ENCODE results near the gene FLT3. TPM values are rescaled to one million over a fixed set of nuclear protein-coding genes. Genes with fewer than 3 reads are reported as not detected.

Gene FLT3
- total and polyA plus RNA-seq, 10 of the 15 experiments (the other 5 are each of a cell fraction or from before 2014, with no cell fraction given) = 0.04 to 0.19 (median 0.11) TPM; not detected in 1

DNA sequence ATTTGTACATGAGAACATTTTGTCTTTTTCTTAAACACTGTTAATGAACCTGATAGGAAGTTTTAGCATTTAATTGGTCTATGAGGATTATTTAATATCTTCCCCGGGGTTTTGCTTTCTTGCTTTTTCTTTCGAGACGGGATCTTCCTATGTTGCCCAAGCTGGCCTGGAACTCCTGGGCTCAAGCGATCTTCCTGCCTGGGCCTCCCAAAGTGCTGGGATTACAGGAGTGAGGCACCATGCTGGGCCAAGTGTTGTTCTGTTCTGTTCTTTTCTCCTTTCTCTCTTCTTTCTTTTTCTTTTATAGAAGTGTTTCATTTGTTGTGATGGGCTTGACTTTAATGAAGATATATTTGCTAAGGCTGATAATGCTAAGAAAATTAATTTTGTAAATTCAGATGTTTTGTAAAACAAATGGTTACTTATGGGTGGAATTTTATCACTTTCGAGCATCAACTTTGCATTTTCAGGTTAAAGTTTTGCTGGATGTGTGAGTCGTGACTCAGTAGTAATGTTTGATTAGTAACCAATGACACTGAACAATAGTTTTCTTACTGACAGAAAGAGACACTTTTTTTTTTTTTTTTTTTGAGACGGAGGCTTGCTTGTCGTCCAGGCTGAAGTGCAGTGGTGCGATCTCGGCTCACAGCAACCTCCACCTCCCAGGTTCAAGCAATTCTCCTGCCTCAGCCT lies 40.2 kb upstream of the FLT3 start:
- TF ChIP-seq MLLT1 (IDR thresholded peaks at IDR 0.05) = peak; percentile 34; the same call in 1 of the 2 replicates
- no peak for TF ChIP-seq GABPA (IDR thresholded peaks at IDR 0.05; ENCODE audit: low read depth)
- TF ChIP-seq NKRF (conservative IDR thresholded peaks at IDR 0.05) = no peak
- 0 out of 2 replicates have a peak, but pooled peaks have one; percentile 18 for TF ChIP-seq ZNF384 (IDR thresholded peaks at IDR 0.05; ENCODE audit: borderline replicate concordance, low read depth, low read length)
- POLR2A ChIA-PET = interaction anchor here (0.7 to 1.4 kb wide), 2 partner anchors 65 to 271 kb away, joined by 3 to 4 read pairs; no protein-coding TSS in a partner anchor
- Histone ChIP-seq H3K27me3 (replicated peaks in 1 of 2; ENCODE audit: control insufficient read depth in 2 of 2, insufficient read depth in 2 of 2, low read length in 1 of 2) (no peaks in the 10 kb centered on the region), H3K36me3 (ENCODE audit: control insufficient read depth in 2 of 2, insufficient read depth in 2 of 2, low read length in 1 of 2) (0 out of 4 replicates have a peak, but pooled peaks cover 0 to 3% of the 10 kb centered on the region in 2 experiments), H3K4me1 (ENCODE audit: control insufficient read depth, insufficient read depth, low read length) (peaks cover 8% of the 10 kb centered on the region), H3K9ac (ENCODE audit: control insufficient read depth, insufficient read depth, low read length) (peak overlapping the region; percentile 67), H3K4me2 (ENCODE audit: control insufficient read depth, insufficient read depth) (peak overlapping the region; percentile 39), H4K20me1 (ENCODE audit: control insufficient read depth, insufficient read depth) (no peaks in the 10 kb centered on the region; the same call in none of the 2 replicates), H3K4me3 (peak overlapping the region; percentile 93), H3K79me2 (ENCODE audit: control insufficient read depth, insufficient read depth, low read length) (peaks cover 85% of the 10 kb centered on the region), H3K9me3 (replicated peaks; ENCODE audit: control insufficient read depth, insufficient read depth, low read length) (no peaks in the 10 kb centered on the region; the same call in 2 of the 3 replicates), H3K27ac (ENCODE audit: control insufficient read depth, insufficient read depth) (peak overlapping the region; percentile 96), H2AFZ (ENCODE audit: control insufficient read depth, low read depth, low read length) (no peak overlapping the region)
- SMC1A ChIA-PET (ENCODE audit: uncharacterized antibody, unreplicated experiment) = interaction anchor here (0.7 to 1.6 kb wide), 8 partner anchors 7 to 534 kb away, joined by 3 to 7 read pairs (median 3); no protein-coding TSS in a partner anchor
- CTCF ChIA-PET = interaction anchor here (0.7 kb wide), 2 partner anchors 52 to 60 kb away, joined by 3 to 4 read pairs; no protein-coding TSS in a partner anchor
- DNase-seq (ENCODE audit: low read depth, low spot score) (no peak), FAIRE-seq (no peak), ATAC-seq (no peak)
- no TSS peak for BruUV-seq (replicated peaks)
- RAD21 ChIA-PET (ENCODE audit: unreplicated experiment) = interaction anchor here (0.7 to 1.8 kb wide), 3 partner anchors 8 to 137 kb away, joined by 3 to 4 read pairs (median 3); no protein-coding TSS in a partner anchor
- 59% methylated on average over 6 of the region's 10 CpGs for WGBS (ENCODE audit: insufficient coverage, insufficient replicate concordance, low lambda C conversion rate, missing lambda C conversion rate)
- intact Hi-C loops (cut with micrococcal nuclease; ENCODE audit: unreplicated experiment) = no loop called here
- in situ Hi-C loops (cut with MboI) = no loop called here
